Raji (cell line): ENCODE measurements around the gene EXTL2.

Experiments used
- POLR2A ChIP-seq: IDR thresholded peaks from 2 replicates; pipeline ENCODE4 v1.6.1; 2011; ENCODE audit warnings: low read depth, low read length, control low read depth; ENCODE audit not compliant: insufficient read depth

The EXTL2 gene

GRCh38 chr1:100874433-100874832, 20.2 kb downstream of the EXTL2 start:
- no peak for TF ChIP-seq POLR2A

GRCh38 chr1:100869996-100870395, 24.6 kb downstream of the EXTL2 start:
- TF ChIP-seq POLR2A, result no peak

- TF ChIP-seq POLR2A, result no peak
Measured at GRCh38 chr1:100868364-100868995, 26.2 kb downstream of the EXTL2 start.

- no peak for TF ChIP-seq POLR2A
Measured at GRCh38 chr1:100866901-100867206, 27.8 kb downstream of the EXTL2 start.

- TF ChIP-seq POLR2A, result no peak
Measured at GRCh38 chr1:100866041-100866900, 28.4 kb downstream of the EXTL2 start.

GRCh38 chr1:100862591-100862990, 32.1 kb downstream of the EXTL2 start:
- no peak for TF ChIP-seq POLR2A

GRCh38 chr1:100861379-100861778, 33.3 kb downstream of the EXTL2 start:
- no peak for TF ChIP-seq POLR2A

- no peak for TF ChIP-seq POLR2A
Measured at GRCh38 chr1:100860397-100860991, 34.1 kb downstream of the EXTL2 start.

DNA sequence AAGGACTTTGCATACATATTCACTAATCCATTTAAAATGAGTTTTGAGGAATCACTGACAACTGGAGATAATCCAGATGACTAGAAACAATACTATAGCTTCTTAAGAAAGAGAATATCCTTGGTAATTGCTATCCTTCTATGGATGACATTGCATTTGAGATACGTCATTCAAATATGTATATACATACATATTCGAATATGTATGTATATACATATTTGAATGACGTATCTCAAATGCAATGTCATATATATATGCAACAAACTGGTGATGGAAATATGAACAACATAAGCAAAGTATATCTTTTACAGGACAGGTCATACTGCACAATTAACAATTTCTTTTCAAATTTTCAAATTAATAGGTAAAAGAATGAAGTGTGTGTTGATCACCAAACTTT, 41.7 kb downstream of the EXTL2 start:
- TF ChIP-seq POLR2A, result no peak

DNA sequence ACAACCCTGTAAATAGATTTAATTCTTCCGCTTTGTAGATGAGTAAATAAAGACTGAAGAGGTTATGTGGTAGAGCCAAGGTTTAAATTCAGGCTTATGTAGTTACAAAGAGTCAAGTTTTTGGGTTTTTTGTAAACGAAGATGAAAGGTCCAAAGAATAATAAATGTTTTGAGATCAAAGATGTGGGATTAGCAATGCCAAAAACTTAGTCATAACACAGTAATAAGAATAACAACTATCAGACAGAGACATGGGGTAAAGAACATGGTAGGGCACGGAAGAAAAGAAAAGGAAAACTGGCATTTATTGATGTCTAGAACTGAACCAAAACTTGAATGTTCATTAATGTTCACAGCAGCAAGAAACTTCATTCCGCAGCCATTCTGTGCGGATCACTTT, 42.9 kb downstream of the EXTL2 start:
- TF ChIP-seq POLR2A, result no peak

GRCh38 chr1:100847361-100848082, 47.1 kb downstream of the EXTL2 start:
- TF ChIP-seq POLR2A, result no peak

- TF ChIP-seq POLR2A, result no peak
Measured at GRCh38 chr1:100835866-100836842, 58.5 kb downstream of the EXTL2 start.

GRCh38 chr1:100834777-100835660, 59.6 kb downstream of the EXTL2 start:
- no peak for TF ChIP-seq POLR2A
